ENCODE data around the gene LRRC42.

The LRRC42 gene

DNA sequence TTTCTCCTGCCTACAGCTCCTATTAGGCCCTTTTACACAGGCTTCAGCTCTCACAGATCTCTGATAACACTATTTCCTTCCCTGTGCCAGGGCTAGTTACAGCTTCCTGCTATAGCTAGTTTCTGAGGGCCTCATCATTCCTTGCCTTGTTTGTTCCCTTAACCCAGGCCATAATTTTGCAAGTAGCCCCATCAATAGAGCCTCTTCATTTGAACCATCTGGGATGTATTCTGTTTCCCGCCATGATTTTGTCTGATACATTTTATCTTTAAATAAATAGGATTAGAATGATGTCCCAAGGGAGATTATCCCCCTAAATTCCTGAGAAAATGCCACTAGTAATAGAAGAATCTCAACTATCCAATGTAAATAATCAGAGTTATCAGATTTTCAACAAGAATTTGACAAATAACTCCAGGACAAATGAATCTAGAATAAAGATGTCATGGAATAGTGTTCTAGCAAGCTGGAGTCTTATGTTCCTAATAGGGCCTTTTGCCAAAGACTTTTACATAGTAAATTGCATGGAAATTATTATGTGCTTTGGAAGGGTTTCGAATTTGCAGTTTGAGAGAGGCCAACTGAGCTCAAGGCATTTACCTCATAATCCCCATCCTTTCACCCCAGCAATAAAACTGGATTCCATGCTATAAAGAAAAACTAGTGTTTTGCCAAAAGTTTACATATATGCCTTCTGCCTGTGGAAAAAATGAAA, 16.7 kb upstream of the LRRC42 start:
- no peak overlapping the region for H3K27ac Mint-ChIP-seq
- no peak overlapping the region for H3K4me3 Mint-ChIP-seq
- intact Hi-C loops (cut with micrococcal nuclease), result no loop called here

GRCh38 chr1:53930932-53931331, 15.2 kb upstream of the LRRC42 start:
- intact Hi-C loops (cut with micrococcal nuclease), result no loop called here
- H3K27me3 Mint-ChIP-seq, result no peaks in the 10 kb centered on the region
- H3K9me3 Mint-ChIP-seq, result peaks cover 22% of the 10 kb centered on the region
- no peak overlapping the region for H3K4me3 Mint-ChIP-seq
- peaks cover 80% of the 10 kb centered on the region for H3K36me3 Mint-ChIP-seq (ENCODE audit: low read depth)
- H3K27ac Mint-ChIP-seq, result no peak overlapping the region
- H3K4me1 Mint-ChIP-seq (ENCODE audit: low read depth), result no peaks in the 10 kb centered on the region

More for the DNA sequence above, 16.7 kb upstream of the LRRC42 start:
- Mint-ChIP-seq H3K4me1 (ENCODE audit: low read depth) (no peaks in the 10 kb centered on the region), H3K36me3 (ENCODE audit: low read depth) (peaks cover 80% of the 10 kb centered on the region), H3K27me3 (no peaks in the 10 kb centered on the region), H3K9me3 (peaks cover 9% of the 10 kb centered on the region)

DNA sequence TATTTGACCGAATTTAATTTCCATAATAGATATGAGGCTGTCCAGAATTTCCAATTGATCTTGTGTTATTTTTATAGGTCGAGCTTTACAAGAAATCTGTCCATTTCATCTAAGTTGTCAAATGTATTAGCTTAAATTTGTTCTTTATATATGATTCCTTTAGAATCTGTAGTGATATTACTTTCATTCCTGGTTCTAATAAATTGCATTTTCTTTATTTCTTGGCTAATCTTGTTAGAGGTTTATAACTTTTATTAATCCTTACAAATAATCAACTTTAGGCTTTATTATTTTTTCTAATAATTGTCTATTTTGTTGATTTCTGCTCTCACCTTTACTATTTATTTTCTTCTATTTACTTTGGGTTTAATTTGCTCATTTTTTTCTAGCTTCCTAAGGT, 14.6 kb upstream of the LRRC42 start:
- Mint-ChIP-seq H3K9me3 (peaks cover 22% of the 10 kb centered on the region), H3K27ac (no peak overlapping the region), H3K27me3 (no peaks in the 10 kb centered on the region), H3K36me3 (ENCODE audit: low read depth) (peaks cover 82% of the 10 kb centered on the region), H3K4me1 (ENCODE audit: low read depth) (no peaks in the 10 kb centered on the region), H3K4me3 (no peak overlapping the region)
- intact Hi-C loops (cut with micrococcal nuclease), result no loop called here

DNA sequence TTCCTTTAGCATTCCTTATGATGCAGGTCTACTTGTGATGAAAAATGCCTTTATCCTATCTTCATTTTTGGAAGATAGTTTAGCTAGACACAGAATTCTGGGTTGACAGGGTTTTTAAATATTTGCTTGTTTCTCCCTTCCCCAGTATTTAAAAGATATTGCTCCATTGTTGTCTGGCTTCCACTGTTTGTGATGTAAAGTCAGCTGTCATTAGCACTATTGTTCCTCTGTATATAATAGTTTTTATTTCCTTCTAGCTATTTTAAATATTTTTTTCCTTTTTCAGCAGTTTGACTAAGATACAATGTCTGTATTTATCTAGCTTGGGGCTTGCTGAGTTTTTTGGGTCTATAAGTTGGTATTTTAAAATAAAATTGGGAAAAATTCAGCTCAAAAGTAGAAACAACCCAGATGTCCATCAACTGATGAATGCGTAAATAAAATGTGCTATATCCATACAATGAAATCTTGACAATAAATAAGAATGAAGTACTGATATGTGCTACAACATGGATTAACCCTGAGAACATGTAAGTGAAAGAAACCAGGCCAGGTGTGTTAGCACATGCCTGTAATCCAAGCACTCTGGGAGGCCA, 11.9 kb upstream of the LRRC42 start:
- Mint-ChIP-seq H3K27me3 (no peaks in the 10 kb centered on the region), H3K4me1 (ENCODE audit: low read depth) (no peaks in the 10 kb centered on the region), H3K27ac (no peak overlapping the region), H3K36me3 (ENCODE audit: low read depth) (peaks cover 77% of the 10 kb centered on the region), H3K9me3 (peaks cover 22% of the 10 kb centered on the region), H3K4me3 (no peak overlapping the region)
- intact Hi-C loops (cut with micrococcal nuclease), result no loop called here

DNA sequence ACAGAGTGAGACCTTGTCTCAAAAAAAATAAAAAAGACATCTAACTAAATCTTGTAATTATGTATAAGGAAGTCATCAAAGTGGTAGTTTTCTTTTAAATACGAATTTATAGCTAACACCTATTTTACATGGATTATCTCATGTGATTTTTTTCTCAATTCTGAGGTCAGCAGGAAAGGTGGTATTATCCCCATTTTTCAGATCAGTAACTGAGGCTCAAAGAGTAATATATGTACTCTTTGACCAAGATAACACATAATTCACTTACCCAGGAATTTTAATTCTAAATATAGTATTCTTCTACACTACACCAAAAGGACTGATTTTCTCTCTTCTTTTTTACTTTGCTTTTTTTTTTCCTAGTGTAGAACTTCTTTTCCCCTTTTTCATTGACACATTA, 9.7 kb upstream of the LRRC42 start:
- Mint-ChIP-seq H3K27me3 (no peaks in the 10 kb centered on the region), H3K36me3 (ENCODE audit: low read depth) (peaks cover 71% of the 10 kb centered on the region), H3K9me3 (peaks cover 22% of the 10 kb centered on the region), H3K4me3 (no peak overlapping the region), H3K27ac (no peak overlapping the region), H3K4me1 (ENCODE audit: low read depth) (peaks cover 5% of the 10 kb centered on the region)
- intact Hi-C loops (cut with micrococcal nuclease), result no loop called here

- peaks cover 18% of the 10 kb centered on the region for H3K9me3 Mint-ChIP-seq
- peaks cover 14% of the 10 kb centered on the region for H3K4me1 Mint-ChIP-seq (ENCODE audit: low read depth)
- H3K27me3 Mint-ChIP-seq, result no peaks in the 10 kb centered on the region
- no peak overlapping the region for H3K27ac Mint-ChIP-seq
- intact Hi-C loops (cut with micrococcal nuclease), result no loop called here
- H3K36me3 Mint-ChIP-seq (ENCODE audit: low read depth), result peaks cover 61% of the 10 kb centered on the region
- no peak overlapping the region for H3K4me3 Mint-ChIP-seq
Measured at GRCh38 chr1:53938136-53938830, 7.9 kb upstream of the LRRC42 start.

GRCh38 chr1:53942127-53942957, 3.8 kb upstream of the LRRC42 start:
- H3K27me3 Mint-ChIP-seq, result no peaks in the 10 kb centered on the region
- H3K9me3 Mint-ChIP-seq, result no peaks in the 10 kb centered on the region
- intact Hi-C loops (cut with micrococcal nuclease), result loop anchor here (10.0 kb wide), 1 partner anchor 822 kb away; the partner anchor contains the start of gene PARS2
- H3K27ac Mint-ChIP-seq, result peak overlapping the region; percentile 17
- no peak overlapping the region for H3K4me3 Mint-ChIP-seq
- peaks cover 42% of the 10 kb centered on the region for H3K4me1 Mint-ChIP-seq (ENCODE audit: low read depth)
- H3K36me3 Mint-ChIP-seq (ENCODE audit: low read depth), result peaks cover 45% of the 10 kb centered on the region

DNA sequence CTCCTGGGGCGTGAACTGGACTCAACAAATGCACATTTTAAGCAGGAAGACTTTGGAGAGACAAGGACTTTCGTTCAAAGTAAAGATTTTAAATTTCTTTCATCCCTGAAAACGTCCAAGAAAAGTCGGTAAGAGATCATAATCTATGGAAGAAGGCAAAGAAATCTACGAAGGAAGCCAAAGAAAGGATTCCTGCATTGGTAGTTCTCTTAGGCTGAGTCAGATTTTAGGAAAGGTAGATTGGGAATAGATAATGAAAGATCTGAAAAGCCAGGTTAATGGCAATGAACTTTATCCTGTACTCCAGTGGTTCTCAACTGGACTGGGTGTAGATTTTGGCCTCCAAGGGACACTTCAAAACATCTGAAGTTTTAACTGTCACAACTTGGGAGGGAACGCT, 3.1 kb upstream of the LRRC42 start:
- Mint-ChIP-seq H3K9me3 (no peaks in the 10 kb centered on the region), H3K27ac (peak overlapping the region; percentile 17), H3K36me3 (ENCODE audit: low read depth) (peaks cover 37% of the 10 kb centered on the region), H3K4me3 (no peak overlapping the region), H3K27me3 (no peaks in the 10 kb centered on the region), H3K4me1 (ENCODE audit: low read depth) (peaks cover 44% of the 10 kb centered on the region)
- intact Hi-C loops (cut with micrococcal nuclease), result loop anchor here (10.0 kb wide), 1 partner anchor 822 kb away; the partner anchor contains the start of gene PARS2

DNA sequence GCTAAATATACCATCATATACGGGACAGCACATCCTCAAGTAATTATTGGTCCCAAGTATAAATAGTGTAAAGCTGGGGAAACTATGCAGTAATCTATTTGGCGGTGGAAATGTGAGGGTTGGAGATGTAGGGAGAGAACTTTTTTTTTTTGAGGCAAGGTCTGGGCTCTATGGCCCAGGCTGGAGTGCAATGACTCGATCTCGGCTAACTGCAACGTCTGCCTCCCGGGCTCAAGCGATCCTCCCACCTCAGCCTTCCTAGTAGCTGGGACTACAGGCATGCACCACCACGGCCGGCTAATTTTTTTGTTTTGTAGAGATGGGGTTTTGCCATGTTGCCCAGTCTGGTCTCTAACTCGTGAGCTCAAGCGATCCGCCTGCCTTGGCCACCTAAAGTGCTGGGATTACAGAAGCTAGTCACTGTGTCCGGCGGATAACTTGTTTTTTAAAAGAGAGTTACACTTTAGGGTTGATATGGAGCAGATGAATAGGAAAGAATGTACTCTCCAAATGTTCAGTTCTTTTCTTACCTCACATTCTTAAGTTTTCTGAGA, 2.6 kb upstream of the LRRC42 start:
- peaks cover 33% of the 10 kb centered on the region for H3K36me3 Mint-ChIP-seq (ENCODE audit: low read depth)
- H3K27ac Mint-ChIP-seq, result peak overlapping the region; percentile 17
- H3K9me3 Mint-ChIP-seq, result no peaks in the 10 kb centered on the region
- peaks cover 44% of the 10 kb centered on the region for H3K4me1 Mint-ChIP-seq (ENCODE audit: low read depth)
- H3K27me3 Mint-ChIP-seq, result no peaks in the 10 kb centered on the region
- H3K4me3 Mint-ChIP-seq, result no peak overlapping the region
- intact Hi-C loops (cut with micrococcal nuclease), result loop anchor here (10.0 kb wide), 1 partner anchor 821 kb away; the partner anchor contains the start of gene PARS2

- Mint-ChIP-seq H3K27ac (peak overlapping the region; percentile 88), H3K4me1 (ENCODE audit: low read depth) (peaks cover 44% of the 10 kb centered on the region), H3K27me3 (no peaks in the 10 kb centered on the region), H3K4me3 (peak overlapping the region; percentile 95), H3K36me3 (ENCODE audit: low read depth) (peaks cover 30% of the 10 kb centered on the region), H3K9me3 (no peaks in the 10 kb centered on the region)
- intact Hi-C loops (cut with micrococcal nuclease), result loop anchor here (10.0 kb wide), 1 partner anchor 820 kb away; the partner anchor contains the start of gene PARS2
Measured at GRCh38 chr1:53944469-53945182, 1.5 kb upstream of the LRRC42 start.

DNA sequence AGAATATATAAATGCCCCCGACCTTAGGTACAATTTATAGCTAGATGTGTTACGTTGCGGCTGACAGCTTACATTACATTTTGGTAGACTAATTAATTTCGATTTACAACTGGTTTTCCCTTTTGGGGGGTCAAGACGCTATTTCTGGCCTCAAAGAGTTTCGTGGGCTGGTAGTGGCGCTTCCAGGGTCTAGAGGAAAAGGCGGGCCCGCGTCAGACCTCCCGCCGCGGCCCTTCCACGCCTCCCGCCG, 1.0 kb upstream of the LRRC42 start:
- peak overlapping the region; percentile 88 for H3K27ac Mint-ChIP-seq
- intact Hi-C loops (cut with micrococcal nuclease), result loop anchor here (10.0 kb wide), 1 partner anchor 820 kb away; the partner anchor contains the start of gene PARS2
- peak overlapping the region; percentile 95 for H3K4me3 Mint-ChIP-seq
- H3K4me1 Mint-ChIP-seq (ENCODE audit: low read depth), result peaks cover 42% of the 10 kb centered on the region
- H3K9me3 Mint-ChIP-seq, result no peaks in the 10 kb centered on the region
- H3K36me3 Mint-ChIP-seq (ENCODE audit: low read depth), result peaks cover 28% of the 10 kb centered on the region
- H3K27me3 Mint-ChIP-seq, result no peaks in the 10 kb centered on the region

- H3K4me1 Mint-ChIP-seq (ENCODE audit: low read depth), result peaks cover 39% of the 10 kb centered on the region
- intact Hi-C loops (cut with micrococcal nuclease), result loop anchor here (1.0 to 10.0 kb wide), 4 partner anchors 56 to 819 kb away; partner anchors contain the start of genes NDC1, PARS2, TCEANC2 and TMEM59
- H3K9me3 Mint-ChIP-seq, result no peaks in the 10 kb centered on the region
- no peaks in the 10 kb centered on the region for H3K27me3 Mint-ChIP-seq
- peak within 1 kb of the TSS; percentile 88 for H3K27ac Mint-ChIP-seq
- H3K4me3 Mint-ChIP-seq, result peak within 1 kb of the TSS; percentile 95
- H3K36me3 Mint-ChIP-seq (ENCODE audit: low read depth), result peaks cover 24% of the 10 kb centered on the region
Measured at GRCh38 chr1:53945433-53946251, 508 bp upstream of the LRRC42 start, which contains the start of gene IFT25. TSS of gene IFT25 (minus strand) at chr1:53945699. CDS start at chr1:53940082, 5,617 bp downstream.

All from dendritic cell treated with granulocyte-macrophage colony-stimulating factor and Interleukin-4, amounts not matched to agents 40 ng/mL and 50 ng/mL, for 4 days (primary cell).